Trophoblast cell (in vitro differentiated cells and primary cell): ENCODE results near the gene MVD.

ENCODE experiments used
- DNase-seq, 2 donors: peaks; one replicate each; pipeline ENCODE4 v3.0.0-alpha.2; 2016
- H2AFZ ChIP-seq: 2 replicates; pipeline ENCODE4 v1.6.1; 2013; ENCODE audit warnings: low read length, moderate library complexity, mild to moderate bottlenecking; ENCODE audit not compliant: insufficient read depth, poor library complexity
- H2AK5ac ChIP-seq: 2 replicates; pipeline ENCODE4 v1.6.1; 2013; ENCODE audit warnings: mild to moderate bottlenecking, low read length
- H2BK120ac ChIP-seq: 2 replicates; pipeline ENCODE4 v1.6.1; 2013; ENCODE audit warnings: low read length, mild to moderate bottlenecking, moderate library complexity; ENCODE audit not compliant: insufficient read depth, poor library complexity
- H2BK12ac ChIP-seq: 2 replicates; pipeline ENCODE4 v1.6.1; 2013; ENCODE audit warnings: mild to moderate bottlenecking, low read length, moderate library complexity
- H2BK5ac ChIP-seq: 2 replicates; pipeline ENCODE4 v1.6.1; 2013; ENCODE audit warnings: low read length, low read depth, moderate library complexity, mild to moderate bottlenecking; ENCODE audit not compliant: poor library complexity
- H3K14ac ChIP-seq: 2 replicates; pipeline ENCODE4 v1.6.1; 2013; ENCODE audit warnings: mild to moderate bottlenecking, low read length
- H3K18ac ChIP-seq: 2 replicates; pipeline ENCODE4 v1.6.1; 2013; ENCODE audit warnings: mild to moderate bottlenecking, low read length
- H3K23ac ChIP-seq: 2 replicates; pipeline ENCODE4 v1.6.1; 2013; ENCODE audit warnings: low read length
- H3K27ac ChIP-seq: 2 replicates; pipeline ENCODE4 v1.5.1; 2013; ENCODE audit warnings: low read depth, mild to moderate bottlenecking, inconsistent platforms, low read length, moderate library complexity
- H3K27me3 ChIP-seq: 2 replicates; pipeline ENCODE4 v1.6.1; 2013; ENCODE audit warnings: inconsistent platforms, mild to moderate bottlenecking, low read length, moderate library complexity; ENCODE audit not compliant: insufficient read depth
- H3K36me3 ChIP-seq, 2 experiments: 1 replicate in 1 of 2; 2 replicates in 1 of 2; pipeline ENCODE4 v1.6.1; 2013; ENCODE audit warnings: low read length in 2 of 2, mild to moderate bottlenecking in 2 of 2, moderate library complexity in 1 of 2; ENCODE audit not compliant: insufficient read depth in 2 of 2, control insufficient read depth in 1 of 2
- H3K4ac ChIP-seq: 2 replicates; pipeline ENCODE4 v1.6.1; 2013; ENCODE audit warnings: low read depth, mild to moderate bottlenecking, low read length, moderate library complexity
- H3K4me1 ChIP-seq, 2 experiments: 1 replicate in 1 of 2; 2 replicates in 1 of 2; pipeline ENCODE4 v1.6.1; 2013; ENCODE audit warnings: low read length in 2 of 2, mild to moderate bottlenecking in 2 of 2, moderate library complexity in 1 of 2; ENCODE audit not compliant: insufficient read depth in 2 of 2, control insufficient read depth in 1 of 2
- H3K4me2 ChIP-seq: 2 replicates; pipeline ENCODE4 v1.6.1; 2013; ENCODE audit warnings: inconsistent platforms, mild to moderate bottlenecking, low read length, moderate library complexity
- H3K4me3 ChIP-seq: 2 replicates; pipeline ENCODE4 v1.5.1; 2013; ENCODE audit warnings: mild to moderate bottlenecking, low read depth, low read length, inconsistent platforms
- H3K79me1 ChIP-seq: one replicate; pipeline ENCODE4 v1.6.1; 2013; ENCODE audit warnings: low read length
- H3K79me2 ChIP-seq: 2 replicates; pipeline ENCODE4 v1.6.1; 2013; ENCODE audit warnings: low read length, mild to moderate bottlenecking; ENCODE audit not compliant: control insufficient read depth, insufficient read depth, poor library complexity
- H3K9ac ChIP-seq: 2 replicates; pipeline ENCODE4 v1.6.1; 2013; ENCODE audit warnings: mild to moderate bottlenecking, low read length
- H3K9me3 ChIP-seq: 2 replicates; pipeline ENCODE4 v1.6.1; 2013; ENCODE audit warnings: low read depth, mild to moderate bottlenecking, control low read depth, inconsistent platforms, low read length; ENCODE audit not compliant: insufficient read depth
- H4K12ac ChIP-seq: 2 replicates; pipeline ENCODE4 v1.6.1; 2013; ENCODE audit warnings: low read depth, mild to moderate bottlenecking, low read length, moderate library complexity
- H4K8ac ChIP-seq: 2 replicates; pipeline ENCODE4 v1.6.1; 2013; ENCODE audit warnings: low read depth, mild to moderate bottlenecking, low read length, moderate library complexity
- H4K91ac ChIP-seq: one replicate; pipeline ENCODE4 v1.6.1; 2013; ENCODE audit warnings: low read depth, mild to moderate bottlenecking, low read length, moderate library complexity
- WGBS: extraction: QIAGEN DNeasy Blood & Tissue Kit; methylation state at CpG from one replicate; pipeline ENCODE4 v1.1.7; 2013; ENCODE audit warnings: missing lambda C conversion rate; ENCODE audit not compliant: insufficient read length, insufficient coverage; ENCODE audit errors: extremely low coverage; 5-methylcytosine and 5-hydroxymethylcytosine counted together

The MVD gene

DNA sequence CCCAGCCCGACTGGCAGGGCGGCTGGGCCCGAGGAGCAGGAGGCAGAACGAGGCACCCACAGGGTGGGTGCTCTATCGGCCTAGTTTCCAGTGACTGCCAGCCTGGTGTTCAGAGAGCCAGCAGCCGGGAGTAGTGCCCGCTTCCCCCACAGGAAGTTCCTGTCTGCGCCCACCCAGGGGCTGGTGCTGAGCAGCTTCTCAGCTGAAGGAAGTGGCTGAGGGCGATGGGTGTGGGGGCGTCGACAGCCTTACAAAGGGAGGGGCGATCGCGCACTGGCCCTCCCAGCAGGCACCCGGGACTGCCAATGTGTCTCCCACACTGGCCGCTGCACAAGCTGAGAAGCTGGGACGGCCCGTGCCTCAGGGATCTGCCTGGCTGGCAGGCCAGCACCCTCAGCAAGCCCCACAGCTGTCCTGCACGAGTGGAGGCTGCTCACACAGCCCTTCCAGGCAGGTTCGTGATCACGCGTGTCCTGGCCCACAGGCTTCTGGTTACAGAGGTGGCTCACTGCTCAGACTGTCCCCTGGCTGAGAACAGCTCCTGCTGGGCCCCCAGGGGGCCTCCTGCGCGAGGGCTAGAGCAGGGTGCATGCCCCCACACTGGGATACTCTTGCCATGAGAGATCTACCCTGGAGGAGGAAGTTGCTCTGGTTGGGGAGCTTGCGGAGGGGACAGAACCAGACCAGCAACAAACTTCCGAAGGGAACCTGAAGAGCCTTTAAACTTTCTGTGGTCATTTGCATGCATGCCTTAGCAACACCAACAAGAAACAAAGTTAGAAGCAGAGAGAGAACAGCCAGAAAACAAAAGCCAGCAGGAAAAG lies 40.8 kb upstream of the MVD start:
- H4K8ac ChIP-seq = no peak overlapping the region
- WGBS = no CpG with 5 or more reads among the region's 26 CpGs

DNA sequence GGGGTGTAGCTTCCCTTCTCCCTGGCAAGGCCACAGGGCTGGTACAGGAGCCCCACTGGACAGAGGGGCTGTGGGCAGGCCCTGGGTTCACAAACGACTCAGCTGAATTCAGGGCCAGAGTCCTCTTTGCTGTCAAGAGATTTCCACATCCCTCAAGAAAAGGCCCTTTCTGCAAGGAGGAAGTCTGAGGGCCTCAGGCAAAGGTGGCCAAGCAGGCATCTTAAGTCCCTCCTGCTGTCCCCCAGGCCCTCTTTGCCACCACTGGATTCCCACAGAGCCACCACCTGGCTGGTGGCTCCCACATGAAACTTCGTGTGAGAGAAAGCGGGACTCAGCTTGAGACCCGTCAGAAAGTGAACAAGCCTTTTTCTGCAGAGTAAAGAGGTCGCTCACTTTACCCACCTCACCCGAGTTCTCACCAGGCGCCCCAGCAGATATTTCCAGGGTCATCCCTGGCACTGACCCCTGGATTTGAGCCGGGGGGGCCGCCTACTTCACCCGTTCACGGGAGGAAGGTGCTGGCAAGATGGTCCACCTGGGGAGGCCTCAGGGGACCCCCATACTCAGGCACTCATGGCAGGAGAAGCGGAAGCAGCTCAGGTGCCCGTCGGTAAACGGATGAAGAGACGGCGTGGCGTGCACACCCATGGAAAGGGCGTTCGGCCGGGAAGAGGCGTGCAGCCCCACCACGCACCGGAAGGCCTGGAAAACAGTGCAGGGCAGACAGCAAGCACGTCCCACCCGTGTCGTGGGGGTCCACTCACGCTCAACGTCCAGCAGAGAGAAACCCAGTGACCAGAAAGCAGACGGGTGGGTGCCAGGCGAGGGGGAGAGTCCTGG lies 39.7 kb upstream of the MVD start:
- no peak overlapping the region for H2BK5ac ChIP-seq
- peaks cover 4 to 14% of the 10 kb centered on the region in 2 experiments for H3K4me1 ChIP-seq
- no peak overlapping the region for H2BK120ac ChIP-seq

More for the DNA sequence above, 40.8 kb upstream of the MVD start:
- H2AFZ ChIP-seq = no peak overlapping the region
- H4K12ac ChIP-seq = no peak overlapping the region
- no peaks in the 10 kb centered on the region for H3K79me2 ChIP-seq
- no peak overlapping the region for H3K23ac ChIP-seq
- peaks cover 4 to 14% of the 10 kb centered on the region in 2 experiments for H3K4me1 ChIP-seq
- no peak overlapping the region for H3K9ac ChIP-seq
- no peak overlapping the region for H3K14ac ChIP-seq
- no peak overlapping the region for H4K91ac ChIP-seq
- H2BK12ac ChIP-seq = no peak overlapping the region
- no peak overlapping the region for H2AK5ac ChIP-seq
- no peak for DNase-seq
- H3K27ac ChIP-seq = no peak overlapping the region
- peaks cover 2% of the 10 kb centered on the region for H3K9me3 ChIP-seq
- H3K79me1 ChIP-seq = peaks cover 2% of the 10 kb centered on the region
- H3K4ac ChIP-seq = no peak overlapping the region
- no peak overlapping the region for H2BK120ac ChIP-seq
- no peak overlapping the region for H3K18ac ChIP-seq
- H3K4me2 ChIP-seq = no peak overlapping the region
- no peak overlapping the region for H3K4me3 ChIP-seq
- no peaks in the 10 kb centered on the region for H3K27me3 ChIP-seq
- H3K36me3 ChIP-seq = peaks cover 13% of the 10 kb centered on the region in 2 experiments
- H2BK5ac ChIP-seq = no peak overlapping the region

DNA sequence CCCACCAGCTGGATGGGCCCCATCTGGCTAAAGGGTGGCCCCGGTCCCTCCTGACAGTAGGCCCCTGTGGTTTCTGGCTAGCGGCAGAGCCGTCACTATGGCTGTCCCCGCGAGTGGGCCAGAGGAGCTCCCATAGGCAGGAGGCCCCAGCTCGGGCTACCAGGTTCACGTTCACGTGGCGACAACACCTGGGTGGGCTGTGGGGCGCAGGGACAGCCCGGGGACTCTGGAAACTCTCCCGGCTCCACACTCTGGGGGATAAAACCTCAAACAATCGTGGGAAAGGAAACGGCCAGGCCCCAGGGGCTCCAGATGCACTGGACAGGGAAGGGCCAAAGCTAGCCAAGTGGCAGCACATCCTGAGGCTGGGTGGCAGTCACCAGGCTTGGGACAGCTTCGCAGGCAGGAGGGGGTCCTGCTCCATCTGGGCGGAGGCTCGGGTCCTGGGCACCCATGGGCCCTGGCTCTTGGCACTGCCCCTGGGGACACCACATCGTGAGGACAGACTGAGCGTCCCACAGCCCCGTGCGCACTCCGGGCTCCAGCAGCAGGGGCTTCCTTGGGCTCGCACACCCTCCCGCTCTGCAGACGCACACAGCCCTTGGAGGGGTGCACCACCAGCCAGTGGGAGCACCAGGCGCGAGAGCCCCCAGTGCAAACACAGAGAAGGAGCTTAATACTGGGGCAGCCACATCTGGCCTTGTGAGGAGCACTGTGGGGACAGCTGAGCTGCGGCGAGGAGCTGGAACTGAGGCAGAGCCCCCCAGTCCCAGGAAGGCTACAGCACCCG lies 38.9 kb upstream of the MVD start:
- H3K23ac ChIP-seq = no peak overlapping the region
- peaks cover 2% of the 10 kb centered on the region for H3K79me1 ChIP-seq
- H3K18ac ChIP-seq = no peak overlapping the region
- no CpG with 5 or more reads among the region's 30 CpGs for WGBS
- no peak overlapping the region for H2AK5ac ChIP-seq
- H3K4me2 ChIP-seq = no peak overlapping the region
- no peak overlapping the region for H2BK120ac ChIP-seq
- no peak overlapping the region for H3K4me3 ChIP-seq
- no peak overlapping the region for H2BK5ac ChIP-seq
- no peak overlapping the region for H4K8ac ChIP-seq
- H2AFZ ChIP-seq = no peak overlapping the region
- H3K4ac ChIP-seq = no peak overlapping the region
- H4K91ac ChIP-seq = no peak overlapping the region
- H2BK12ac ChIP-seq = no peak overlapping the region
- no peak for DNase-seq
- H3K36me3 ChIP-seq = peaks cover 27 to 29% of the 10 kb centered on the region in 2 experiments
- no peaks in the 10 kb centered on the region for H3K27me3 ChIP-seq
- no peak overlapping the region for H3K9ac ChIP-seq
- peaks cover 0 to 9% of the 10 kb centered on the region in 2 experiments for H3K4me1 ChIP-seq
- no peak overlapping the region for H3K27ac ChIP-seq
- H3K79me2 ChIP-seq = no peaks in the 10 kb centered on the region
- H3K9me3 ChIP-seq = peaks cover 2% of the 10 kb centered on the region
- H4K12ac ChIP-seq = no peak overlapping the region
- no peak overlapping the region for H3K14ac ChIP-seq

More for the DNA sequence above, 39.7 kb upstream of the MVD start:
- Histone ChIP-seq H3K36me3 (peaks cover 21 to 24% of the 10 kb centered on the region in 2 experiments), H3K4me3 (no peak overlapping the region), H3K27ac (no peak overlapping the region), H2BK12ac (no peak overlapping the region), H3K23ac (no peak overlapping the region), H3K4ac (no peak overlapping the region), H3K14ac (no peak overlapping the region), H3K79me1 (peaks cover 2% of the 10 kb centered on the region), H3K9ac (no peak overlapping the region), H3K4me2 (no peak overlapping the region), H4K8ac (no peak overlapping the region), H2AFZ (no peak overlapping the region), H3K18ac (no peak overlapping the region), H3K9me3 (peaks cover 2% of the 10 kb centered on the region), H3K27me3 (no peaks in the 10 kb centered on the region), H4K12ac (no peak overlapping the region), H3K79me2 (no peaks in the 10 kb centered on the region), H4K91ac (no peak overlapping the region), H2AK5ac (no peak overlapping the region)
- no CpG with 5 or more reads among the region's 31 CpGs for WGBS
- no peak for DNase-seq
